ENCODE data around the gene OR8B12. TPM values are rescaled to one million over a fixed set of nuclear protein-coding genes. Genes with fewer than 3 reads are reported as not detected.

Gene OR8B12
- polyA plus RNA-seq (ENCODE audit: insufficient read length in 4 of 4), result not detected

GRCh38 chr11:124543554-124543953, at the start of gene OR8B12:
TSS of gene OR8B12 (minus strand) at chr11:124543654. CDS start at chr11:124543654, 0 bp downstream.
- no peak for DNase-seq (ENCODE audit: low read depth in 4 of 4, low spot score in 2 of 4)

- DNase-seq (ENCODE audit: low read depth in 4 of 4, low spot score in 2 of 4), result no peak
Measured at GRCh38 chr11:124592627-124593026, 49.2 kb upstream of the OR8B12 start.

GRCh38 chr11:124591430-124591829, 48.0 kb upstream of the OR8B12 start:
- no peak for DNase-seq (ENCODE audit: low read depth in 4 of 4, low spot score in 2 of 4)

- DNase-seq (ENCODE audit: low read depth in 4 of 4, low spot score in 2 of 4), result peak; percentile 3 to 50 (median 18)
Measured at GRCh38 chr11:124586238-124586860, 42.9 kb upstream of the OR8B12 start.

- DNase-seq (ENCODE audit: low read depth in 4 of 4, low spot score in 2 of 4), result no peak
Measured at GRCh38 chr11:124584681-124585372, 41.4 kb upstream of the OR8B12 start.

- no peak for DNase-seq (ENCODE audit: low read depth in 4 of 4, low spot score in 2 of 4)
Measured at GRCh38 chr11:124583781-124584180, 40.3 kb upstream of the OR8B12 start.

GRCh38 chr11:124582565-124582964, 39.1 kb upstream of the OR8B12 start:
- DNase-seq (ENCODE audit: low read depth in 4 of 4, low spot score in 2 of 4), result no peak

- DNase-seq (ENCODE audit: low read depth in 4 of 4, low spot score in 2 of 4), result no peak
Measured at GRCh38 chr11:124581817-124582216, 38.4 kb upstream of the OR8B12 start.

- no peak for DNase-seq (ENCODE audit: low read depth in 4 of 4, low spot score in 2 of 4)
Measured at GRCh38 chr11:124578761-124579160, 35.3 kb upstream of the OR8B12 start.

GRCh38 chr11:124577716-124578427, 34.4 kb upstream of the OR8B12 start:
- no peak for DNase-seq (ENCODE audit: low read depth in 4 of 4, low spot score in 2 of 4)

GRCh38 chr11:124570160-124570559, 26.7 kb upstream of the OR8B12 start:
- no peak for DNase-seq (ENCODE audit: low read depth in 4 of 4, low spot score in 2 of 4)

- DNase-seq (ENCODE audit: low read depth in 4 of 4, low spot score in 2 of 4), result no peak
Measured at GRCh38 chr11:124569697-124570096, 26.2 kb upstream of the OR8B12 start, which contains the start of gene OR8A1. TSS of gene OR8A1 (plus strand) at chr11:124569997. CDS start at chr11:124570120, 123 bp downstream.

GRCh38 chr11:124556828-124557227, 13.4 kb upstream of the OR8B12 start:
- DNase-seq (ENCODE audit: low read depth in 4 of 4, low spot score in 2 of 4), result no peak

- no peak for DNase-seq (ENCODE audit: low read depth in 4 of 4, low spot score in 2 of 4)
Measured at GRCh38 chr11:124551987-124552386, 8.5 kb upstream of the OR8B12 start.

- DNase-seq (ENCODE audit: low read depth in 4 of 4, low spot score in 2 of 4), result no peak
Measured at GRCh38 chr11:124551189-124551588, 7.7 kb upstream of the OR8B12 start.

- no peak for DNase-seq (ENCODE audit: low read depth in 4 of 4, low spot score in 2 of 4)
Measured at GRCh38 chr11:124543145-124543544, 309 bp downstream of the OR8B12 start.

GRCh38 chr11:124541204-124541603, 2.2 kb downstream of the OR8B12 start:
- no peak for DNase-seq (ENCODE audit: low read depth in 4 of 4, low spot score in 2 of 4)

GRCh38 chr11:124538019-124538418, 5.4 kb downstream of the OR8B12 start:
- DNase-seq (ENCODE audit: low read depth in 4 of 4, low spot score in 2 of 4), result no peak

- DNase-seq (ENCODE audit: low read depth in 4 of 4, low spot score in 2 of 4), result no peak
Measured at GRCh38 chr11:124536520-124536919, 6.9 kb downstream of the OR8B12 start.

GRCh38 chr11:124535552-124536232, 7.8 kb downstream of the OR8B12 start:
- no peak for DNase-seq (ENCODE audit: low read depth in 4 of 4, low spot score in 2 of 4)

GRCh38 chr11:124534051-124534450, 9.4 kb downstream of the OR8B12 start:
- no peak for DNase-seq (ENCODE audit: low read depth in 4 of 4, low spot score in 2 of 4)
